SKM-1 (cell line): ENCODE measurements around the gene TRAF3.
"Not testable (repeated sequence)": the region's sequence is repeated elsewhere in the genome, so short reads cannot be mapped to it uniquely, and the experiment has no call there.

Source experiments
- DNase-seq: peaks from one replicate; lab custom pipeline; 2025; ENCODE audit not compliant: unreplicated experiment; lab: John Stamatoyannopoulos, UW

The TRAF3 gene

DNA sequence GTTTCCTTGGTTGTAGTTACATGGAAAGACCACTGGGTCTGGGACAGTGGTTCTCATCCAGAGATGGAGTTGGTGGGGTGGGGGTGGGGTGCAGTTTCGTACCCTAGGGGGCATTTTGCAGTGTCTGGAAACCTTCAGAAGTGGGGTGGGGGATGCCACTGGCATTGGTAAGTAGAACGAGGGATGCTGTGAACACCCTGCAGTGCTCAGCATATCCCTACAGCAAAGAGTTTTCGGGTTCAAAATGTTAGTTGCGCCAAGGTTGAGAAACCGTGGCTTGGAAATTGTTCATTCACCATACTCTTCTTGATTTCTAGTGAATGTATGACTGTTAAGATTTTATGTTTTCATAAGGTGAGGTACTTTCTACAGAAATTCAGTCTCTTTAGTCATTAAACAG is 28.7 kb downstream of the TRAF3 start:
- no peak for DNase-seq

- no peak for DNase-seq
Observed at GRCh38 chr14:102806447-102806846, 29.2 kb downstream of the TRAF3 start.

DNA sequence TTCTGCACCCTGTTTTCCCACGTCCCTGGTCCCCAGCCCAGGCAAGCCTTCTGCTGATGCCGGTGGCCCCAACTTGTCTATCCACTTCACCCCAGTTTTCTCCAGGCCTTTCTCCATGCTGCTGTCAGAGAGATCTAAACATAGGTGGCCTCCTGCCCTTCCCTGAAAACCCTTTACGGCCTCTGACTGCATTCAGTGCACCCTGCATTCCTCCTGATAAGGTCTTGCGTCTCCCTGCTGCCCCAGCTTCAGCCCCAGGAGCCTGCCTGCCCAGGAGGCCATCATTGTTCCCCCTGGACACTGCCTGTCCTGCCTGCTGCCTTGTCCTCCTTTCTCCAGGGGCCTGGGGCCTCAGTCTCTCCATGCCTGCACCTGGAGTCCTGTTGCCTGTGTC is 29.8 kb downstream of the TRAF3 start:
- DNase-seq: no peak

DNA sequence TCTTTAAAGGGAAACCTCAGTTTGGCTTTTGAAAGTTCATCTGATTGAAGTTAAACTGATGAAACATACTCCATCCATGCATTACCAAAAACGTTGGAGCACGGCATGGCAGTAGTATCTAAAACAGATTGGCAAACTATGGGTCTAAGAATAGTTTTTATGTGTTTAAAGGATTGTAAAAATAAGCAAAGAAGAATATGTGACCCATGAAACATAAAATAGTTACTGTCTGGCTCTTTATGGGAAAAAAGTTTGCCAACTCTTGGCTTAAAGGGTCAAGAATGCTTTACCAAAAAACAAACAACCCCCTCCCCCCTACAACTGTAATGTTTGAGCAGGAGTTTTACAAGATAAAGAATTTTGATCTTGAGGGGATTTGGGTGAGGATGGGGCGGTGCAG is 32.6 kb downstream of the TRAF3 start:
- no peak for DNase-seq

DNA sequence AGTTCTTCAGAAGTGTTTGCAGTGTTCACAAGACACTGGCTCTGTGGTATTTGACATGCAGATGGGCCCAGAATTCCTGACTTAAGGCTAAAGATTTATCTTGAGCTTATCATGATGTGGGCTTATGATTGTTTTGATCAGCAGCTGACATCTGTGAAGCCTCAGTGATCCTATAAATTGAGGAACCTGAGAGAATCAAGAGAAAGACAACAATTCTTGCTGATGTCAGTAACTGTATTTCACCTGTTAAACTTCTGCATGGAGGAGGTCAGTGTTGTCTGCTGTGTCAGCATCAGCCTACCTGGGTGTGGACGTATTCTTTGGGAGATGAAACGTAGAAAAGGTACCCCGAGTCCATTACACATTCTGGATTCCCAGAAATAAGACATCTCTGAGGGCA is 33.3 kb downstream of the TRAF3 start:
- DNase-seq: no peak

DNA sequence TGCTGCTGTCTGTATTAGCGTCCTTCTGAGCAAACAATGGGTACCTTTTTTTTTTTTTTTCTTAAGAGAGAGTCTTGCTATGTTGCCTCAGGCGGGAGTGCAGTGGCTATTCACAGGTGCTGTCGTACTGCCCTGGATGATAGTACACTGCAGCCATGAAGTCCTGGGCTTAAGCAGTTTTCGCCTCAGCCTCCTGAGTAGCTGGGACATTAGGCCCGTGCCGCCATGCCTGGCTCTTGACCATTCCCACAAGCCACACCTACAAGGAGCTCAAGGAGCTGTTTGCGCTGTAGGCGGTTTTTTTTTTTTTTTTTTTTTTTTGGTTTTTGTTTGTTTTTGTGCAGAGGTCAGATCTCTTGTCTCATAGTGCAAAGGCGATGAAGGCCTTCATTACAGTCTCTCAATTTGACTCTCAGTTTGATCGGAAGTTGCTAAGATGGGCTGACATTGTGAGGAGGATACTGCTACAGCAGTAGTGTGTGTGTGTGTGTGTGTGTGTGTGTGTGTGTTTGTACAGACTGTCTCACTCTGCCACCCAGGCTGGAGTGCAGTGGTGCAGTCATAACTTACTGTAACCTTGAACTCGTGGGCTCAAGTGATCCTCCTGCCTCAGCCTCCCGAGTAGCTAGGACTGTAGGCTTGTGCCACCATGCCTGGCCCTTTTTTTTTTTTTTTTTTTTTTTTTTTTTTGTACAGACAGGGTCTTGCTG is 34.2 kb downstream of the TRAF3 start:
- DNase-seq: no peak

DNA sequence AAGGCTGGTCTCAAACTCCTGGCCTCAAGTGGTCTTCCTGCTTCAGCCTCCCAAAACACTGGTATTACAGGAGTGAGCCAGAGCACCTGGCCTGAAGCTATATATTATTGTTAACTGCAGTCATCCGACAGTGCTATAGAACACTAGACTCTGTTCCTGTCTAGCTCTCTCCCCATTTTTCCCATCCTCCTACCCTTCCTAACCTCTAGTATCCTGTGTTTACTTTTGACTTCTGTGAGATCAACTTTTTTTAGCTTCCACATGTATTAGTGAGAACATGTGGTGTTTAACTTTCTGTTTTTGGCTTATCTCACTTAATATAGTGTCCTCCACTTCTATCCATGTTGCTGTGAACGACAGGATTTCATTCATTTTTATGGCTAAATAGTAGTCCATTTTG is 34.7 kb downstream of the TRAF3 start:
- DNase-seq: no peak

GRCh38 chr14:102813691-102814090 is 36.4 kb downstream of the TRAF3 start:
- DNase-seq: no peak

DNA sequence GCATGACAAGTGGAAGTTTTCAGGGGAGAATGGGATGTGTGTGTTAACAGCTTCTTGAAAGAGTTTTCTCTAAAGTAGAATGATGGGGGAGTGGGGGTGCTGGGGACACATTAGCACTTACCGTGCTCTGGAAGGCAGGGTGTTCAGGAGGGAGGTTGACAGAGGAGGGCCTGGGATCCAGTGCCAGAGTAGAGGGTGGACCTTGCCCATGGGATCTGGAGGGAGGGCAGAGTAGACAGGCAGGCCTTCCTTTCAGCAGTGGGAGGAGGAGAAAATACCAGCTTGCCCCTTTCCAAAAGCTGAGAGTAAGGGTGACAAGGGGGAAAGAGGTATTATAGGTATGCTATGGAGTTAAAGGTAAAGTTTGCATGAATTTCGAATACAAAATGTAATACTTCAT is 40.1 kb downstream of the TRAF3 start:
- no peak for DNase-seq

DNA sequence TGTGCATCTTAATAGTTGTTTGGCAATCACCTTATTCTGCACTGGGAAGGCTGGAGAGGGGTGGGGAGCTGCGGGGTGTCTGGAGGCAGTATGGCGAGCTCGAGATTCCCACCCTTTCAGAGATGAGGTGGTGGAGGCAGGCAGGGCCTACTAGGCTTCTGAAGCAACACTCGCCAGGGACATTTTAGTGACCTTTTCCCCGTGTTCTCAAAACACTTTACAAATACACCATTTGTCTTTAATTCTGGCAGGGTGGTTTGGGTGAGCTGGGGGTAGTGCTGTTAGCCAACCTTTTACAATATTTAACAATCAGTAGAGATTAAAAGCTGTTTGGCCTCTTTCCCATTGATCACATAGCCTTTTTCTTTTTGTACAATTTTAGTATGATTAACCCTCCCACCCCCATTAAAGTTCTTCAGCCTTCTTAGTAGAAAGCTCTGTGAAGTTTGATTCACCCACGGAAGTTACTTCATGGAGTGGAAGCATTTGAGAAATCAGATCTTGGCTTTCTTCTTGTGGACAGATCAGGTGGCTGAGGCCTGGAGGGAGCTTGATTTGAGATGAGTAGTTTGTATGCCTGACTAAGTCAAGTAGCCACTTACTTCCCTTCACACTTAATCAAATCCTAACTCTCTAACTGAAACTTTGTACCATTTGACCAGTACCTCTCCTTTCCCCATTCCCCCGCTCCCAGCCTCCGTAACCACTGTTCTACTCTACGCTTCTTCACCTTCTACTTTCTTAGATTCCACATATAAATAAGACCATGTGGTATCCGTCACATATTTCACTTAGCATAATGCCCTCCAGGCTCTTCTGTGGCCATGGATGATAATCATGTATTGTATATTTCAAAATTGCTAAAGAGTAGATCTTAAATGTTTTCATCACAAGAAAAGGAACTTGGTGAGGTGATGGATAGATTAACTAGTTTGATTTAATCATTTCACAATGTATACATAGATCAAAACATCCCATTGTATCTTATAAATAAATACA is 41.0 kb downstream of the TRAF3 start:
- DNase-seq: no peak

GRCh38 chr14:102819176-102819628 is 42.0 kb downstream of the TRAF3 start:
- DNase-seq: no peak

DNA sequence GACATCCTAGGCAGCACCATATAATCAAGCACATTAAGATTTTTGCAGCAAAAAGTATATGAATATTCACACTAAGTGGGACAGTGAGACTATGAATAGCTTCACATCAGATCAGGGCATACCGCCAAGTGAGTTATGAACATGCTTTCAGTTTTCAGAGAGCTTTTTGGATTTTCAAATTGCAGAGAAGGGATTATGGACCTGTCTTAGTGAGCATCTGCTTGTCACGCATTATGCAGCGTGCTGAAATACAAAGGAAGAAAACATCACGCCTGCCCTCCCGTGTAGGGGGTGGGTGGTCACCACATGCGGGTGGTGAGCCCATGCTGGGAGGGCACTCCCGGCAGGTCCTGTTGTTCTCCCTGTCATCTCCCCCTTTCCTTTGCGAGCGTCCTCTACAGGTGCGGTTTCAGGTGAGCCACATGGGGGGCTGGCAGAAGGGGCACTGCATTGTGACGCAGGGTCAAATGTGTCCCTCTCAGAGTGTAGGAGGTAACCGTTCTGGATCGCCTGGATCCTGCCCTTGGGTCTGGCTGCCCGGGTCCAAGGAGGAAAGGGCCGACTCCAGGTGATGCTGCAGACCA is 42.6 kb downstream of the TRAF3 start:
- no peak for DNase-seq

DNA sequence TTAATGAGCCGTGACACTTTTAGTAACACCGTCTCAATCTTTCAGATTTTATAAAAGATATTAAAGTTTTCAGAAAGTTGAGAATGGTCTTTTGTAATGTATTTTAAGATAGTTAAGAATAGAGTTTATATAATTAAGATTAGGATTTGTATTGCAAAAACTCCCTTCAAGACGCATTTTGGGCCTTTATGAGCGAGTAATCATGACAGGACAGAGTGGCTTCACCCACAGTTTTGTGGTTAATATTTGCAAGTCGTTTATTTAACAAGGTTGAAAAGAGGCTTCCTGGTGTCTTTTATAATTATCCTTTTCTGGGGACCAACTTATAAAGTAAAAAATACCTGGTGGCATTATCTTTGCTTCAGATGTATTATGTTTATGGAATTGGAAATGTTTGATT is 44.0 kb downstream of the TRAF3 start:
- DNase-seq: no peak

GRCh38 chr14:102822311-102822863 is 45.1 kb downstream of the TRAF3 start:
- DNase-seq: no peak

GRCh38 chr14:102822887-102823286 is 45.6 kb downstream of the TRAF3 start:
- DNase-seq: not testable (repeated sequence)

DNA sequence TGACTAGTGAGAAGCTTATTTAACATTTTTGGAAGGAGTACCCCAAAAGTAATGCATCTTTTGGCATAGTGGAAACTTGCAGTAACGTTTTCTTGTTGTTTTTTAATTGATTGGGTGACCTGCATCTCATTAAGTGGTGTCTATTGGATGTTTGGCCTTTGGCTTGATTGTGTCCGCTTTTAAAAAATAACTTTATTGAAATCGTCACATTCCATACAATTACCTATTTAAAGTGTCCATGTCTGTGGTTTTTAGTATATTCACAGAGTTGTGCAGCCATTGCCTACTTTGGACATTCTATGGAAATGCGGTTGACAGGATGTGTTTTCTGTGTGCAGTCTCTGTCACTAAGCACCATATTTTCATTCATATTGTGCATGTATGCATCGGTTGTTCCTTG is 46.3 kb downstream of the TRAF3 start:
- no peak for DNase-seq

DNA sequence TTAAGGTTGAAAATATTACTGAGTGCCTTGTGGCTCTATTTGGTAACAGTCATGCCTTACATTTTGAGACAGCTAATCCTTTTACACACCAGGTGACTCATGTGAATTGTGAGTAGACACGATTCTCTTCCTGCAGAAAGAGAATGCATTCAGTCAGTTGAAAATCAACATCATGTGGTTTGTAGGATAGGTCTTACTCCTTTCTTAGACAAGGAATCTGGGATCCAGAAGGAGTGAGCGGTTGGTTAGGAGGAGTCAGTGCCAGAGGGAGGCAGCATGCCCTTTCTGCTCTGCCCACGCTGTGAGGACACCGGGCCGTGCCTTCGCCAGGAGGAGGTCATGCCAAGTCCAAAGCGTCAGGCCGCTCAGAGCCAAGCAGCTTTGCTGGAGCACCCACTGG is 47.6 kb downstream of the TRAF3 start:
- DNase-seq: no peak

DNA sequence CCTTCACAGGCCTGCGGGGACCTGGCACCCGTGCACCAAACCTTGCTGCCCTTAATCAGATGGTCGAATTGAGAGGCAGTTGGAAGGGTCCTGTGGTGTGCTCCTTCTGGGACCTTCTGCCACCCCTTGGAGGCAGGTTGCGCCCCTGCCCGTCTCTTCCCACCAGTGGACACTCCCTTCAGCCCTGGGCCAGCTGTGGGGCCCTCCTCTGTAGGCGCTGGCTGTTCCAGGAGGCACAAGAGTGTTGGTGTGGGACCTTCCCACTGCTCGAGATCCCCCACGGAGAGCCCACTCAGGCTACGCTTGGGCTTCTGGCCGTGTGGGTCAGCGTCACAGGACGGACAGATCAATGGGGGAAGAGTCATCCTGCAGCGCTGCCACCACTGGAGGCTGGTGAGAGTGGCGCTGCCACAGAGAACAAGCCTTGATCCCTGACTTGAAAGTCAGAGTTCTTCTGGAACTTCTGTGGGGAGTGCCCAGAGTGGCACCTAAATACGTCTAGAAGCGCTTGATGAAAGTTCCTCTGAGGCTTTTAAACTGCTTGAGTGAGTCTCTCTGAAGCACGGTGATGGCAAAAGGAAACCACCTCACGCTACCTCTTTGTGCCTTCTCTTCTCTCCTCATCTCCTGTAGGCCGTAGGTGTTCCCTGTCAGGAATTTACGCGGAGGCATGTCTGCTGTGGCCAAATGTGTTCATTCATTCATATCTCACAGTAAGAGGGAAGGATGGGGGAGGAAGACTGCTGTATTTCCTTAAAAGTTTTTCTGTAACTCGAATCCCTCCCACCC is 48.3 kb downstream of the TRAF3 start:
- no peak for DNase-seq

DNA sequence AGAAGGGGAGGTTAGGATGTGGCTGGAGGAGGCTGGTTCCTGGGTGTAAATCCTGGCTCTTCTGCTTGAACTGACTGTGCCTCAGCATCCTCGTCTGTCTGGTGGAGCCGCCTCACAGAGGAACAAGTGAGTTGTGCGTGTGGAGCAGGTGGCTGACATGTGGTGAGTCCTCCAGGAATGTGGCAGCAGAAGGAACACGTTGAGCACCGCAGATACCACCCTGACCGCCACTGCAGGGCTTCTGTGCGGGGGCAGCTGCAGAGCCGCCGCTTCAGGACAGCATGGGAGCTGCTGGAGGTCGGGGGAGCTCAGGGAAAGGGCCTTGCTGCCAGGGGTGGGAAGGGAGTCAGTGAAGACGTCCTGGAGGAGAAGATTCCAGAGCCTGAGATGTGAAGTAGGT is 48.9 kb downstream of the TRAF3 start:
- DNase-seq: no peak

GRCh38 chr14:102826751-102827675 is 49.8 kb downstream of the TRAF3 start:
- DNase-seq: no peak
